ENCODE measurements around the gene MED27. TPM values are rescaled to one million over a fixed set of nuclear protein-coding genes. Genes with fewer than 3 reads are reported as not detected.

The MED27 gene
- total RNA-seq, 3 donors from 2014 or later: 13.0 to 16.3 (median 14.4) TPM

DNA sequence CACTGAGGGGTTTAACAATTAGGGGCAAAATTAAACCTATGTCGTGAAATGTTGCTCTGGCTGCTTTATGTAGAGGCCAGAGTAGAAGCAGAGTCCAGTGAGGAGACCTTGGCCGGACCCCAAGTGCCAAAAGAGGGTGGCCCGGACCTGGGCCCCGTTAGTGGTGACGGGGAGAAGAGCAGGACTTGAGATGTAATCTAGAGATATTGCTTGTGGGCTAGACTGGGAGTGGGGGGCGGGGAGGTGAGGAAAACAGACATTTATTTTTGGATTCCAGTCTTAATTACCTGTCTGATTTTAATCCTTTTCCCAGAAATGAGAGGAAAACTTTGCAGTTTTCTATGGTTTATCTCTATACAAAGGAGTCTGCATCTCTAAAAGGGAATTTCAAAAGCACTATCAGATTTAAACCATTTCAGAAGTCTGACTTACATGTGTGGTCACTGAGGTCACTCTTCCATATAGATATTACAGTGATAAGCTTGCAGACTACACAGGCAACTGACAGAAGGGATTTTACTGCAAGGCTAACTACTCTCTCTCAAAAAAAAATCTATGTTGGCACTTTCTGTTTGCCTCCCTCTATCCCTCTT, 108.1 kb downstream of the MED27 start:
- no peak for ATAC-seq
- no peak overlapping the region for H3K4me3 ChIP-seq

DNA sequence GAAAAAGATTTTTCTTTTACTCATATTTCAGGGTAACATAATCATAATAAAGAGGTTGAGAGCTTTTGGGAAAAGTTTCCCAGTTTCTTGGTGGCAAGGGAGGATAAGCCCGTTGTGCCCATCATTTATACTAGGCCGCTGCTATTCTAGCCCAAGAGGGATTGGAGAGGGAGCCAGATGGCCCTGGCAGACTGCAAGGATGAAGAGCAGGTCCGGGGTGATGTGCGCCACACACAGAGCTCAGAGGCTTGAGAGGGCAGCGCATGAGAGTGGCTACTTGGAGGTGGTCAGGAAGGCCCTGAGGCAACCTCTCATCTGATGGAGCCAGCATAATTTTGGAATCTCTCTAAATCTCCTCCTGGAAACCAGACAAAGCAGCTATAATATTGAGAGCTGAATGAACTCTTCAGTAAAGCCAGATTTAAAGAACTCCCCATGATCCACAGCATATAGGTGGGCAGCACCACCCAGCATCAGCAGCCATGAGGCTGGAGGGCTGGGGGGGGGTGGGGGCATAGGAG, 110.1 kb downstream of the MED27 start:
- no peaks in the 10 kb centered on the region for H3K36me3 ChIP-seq (ENCODE audit: low read depth)
- intact Hi-C loops (cut with DNase I, micrococcal nuclease): no loop called here
- DNase-seq (no peak), ATAC-seq (no peak)
- no peaks in the 10 kb centered on the region for H3K9me3 ChIP-seq
- H3K4me3 ChIP-seq: no peak overlapping the region
- TF ChIP-seq, protein P1, sequence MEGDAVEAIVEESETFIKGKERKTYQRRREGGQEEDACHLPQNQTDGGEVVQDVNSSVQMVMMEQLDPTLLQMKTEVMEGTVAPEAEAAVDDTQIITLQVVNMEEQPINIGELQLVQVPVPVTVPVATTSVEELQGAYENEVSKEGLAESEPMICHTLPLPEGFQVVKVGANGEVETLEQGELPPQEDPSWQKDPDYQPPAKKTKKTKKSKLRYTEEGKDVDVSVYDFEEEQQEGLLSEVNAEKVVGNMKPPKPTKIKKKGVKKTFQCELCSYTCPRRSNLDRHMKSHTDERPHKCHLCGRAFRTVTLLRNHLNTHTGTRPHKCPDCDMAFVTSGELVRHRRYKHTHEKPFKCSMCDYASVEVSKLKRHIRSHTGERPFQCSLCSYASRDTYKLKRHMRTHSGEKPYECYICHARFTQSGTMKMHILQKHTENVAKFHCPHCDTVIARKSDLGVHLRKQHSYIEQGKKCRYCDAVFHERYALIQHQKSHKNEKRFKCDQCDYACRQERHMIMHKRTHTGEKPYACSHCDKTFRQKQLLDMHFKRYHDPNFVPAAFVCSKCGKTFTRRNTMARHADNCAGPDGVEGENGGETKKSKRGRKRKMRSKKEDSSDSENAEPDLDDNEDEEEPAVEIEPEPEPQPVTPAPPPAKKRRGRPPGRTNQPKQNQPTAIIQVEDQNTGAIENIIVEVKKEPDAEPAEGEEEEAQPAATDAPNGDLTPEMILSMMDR (IDR thresholded peaks at IDR 0.05): no peak
- H3K4me1 ChIP-seq (ENCODE audit: low read depth): no peaks in the 10 kb centered on the region

More for the DNA sequence above, 108.1 kb downstream of the MED27 start:
- no peaks in the 10 kb centered on the region for H3K36me3 ChIP-seq (ENCODE audit: low read depth)
- H3K9me3 ChIP-seq: no peaks in the 10 kb centered on the region
- peaks cover 5% of the 10 kb centered on the region for H3K4me1 ChIP-seq (ENCODE audit: low read depth)
- DNase-seq: no peak
- TF ChIP-seq, protein P1 (IDR thresholded peaks at IDR 0.05): no peak
- intact Hi-C loops (cut with DNase I, micrococcal nuclease): no loop called here

DNA sequence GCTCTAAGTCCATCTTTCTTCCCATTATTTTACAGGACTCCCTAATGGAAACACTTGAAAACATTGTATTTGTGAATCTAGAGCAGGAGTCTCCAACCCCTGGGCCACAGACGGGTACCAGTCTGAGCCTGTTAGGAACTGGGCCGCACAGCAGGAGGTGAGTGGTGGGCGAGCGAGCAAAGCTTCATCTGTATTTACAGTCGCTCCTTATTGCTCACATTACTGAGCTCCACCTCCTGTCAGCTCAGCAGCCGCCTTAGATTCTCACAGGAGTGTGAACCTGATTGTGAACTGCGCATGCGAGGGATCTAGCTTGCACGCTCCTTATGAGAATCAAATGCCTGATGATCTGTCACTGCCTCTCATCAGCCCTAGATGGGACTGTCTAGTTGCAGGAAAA, 111.0 kb downstream of the MED27 start:
- TF ChIP-seq, protein P1 (IDR thresholded peaks at IDR 0.05): no peak
- DNase-seq (no peak), ATAC-seq (no peak)
- Histone ChIP-seq H3K4me3 (no peak overlapping the region), H3K4me1 (ENCODE audit: low read depth) (no peaks in the 10 kb centered on the region), H3K9me3 (no peaks in the 10 kb centered on the region), H3K36me3 (ENCODE audit: low read depth) (no peaks in the 10 kb centered on the region)
- intact Hi-C loops (cut with DNase I, micrococcal nuclease): no loop called here

DNA sequence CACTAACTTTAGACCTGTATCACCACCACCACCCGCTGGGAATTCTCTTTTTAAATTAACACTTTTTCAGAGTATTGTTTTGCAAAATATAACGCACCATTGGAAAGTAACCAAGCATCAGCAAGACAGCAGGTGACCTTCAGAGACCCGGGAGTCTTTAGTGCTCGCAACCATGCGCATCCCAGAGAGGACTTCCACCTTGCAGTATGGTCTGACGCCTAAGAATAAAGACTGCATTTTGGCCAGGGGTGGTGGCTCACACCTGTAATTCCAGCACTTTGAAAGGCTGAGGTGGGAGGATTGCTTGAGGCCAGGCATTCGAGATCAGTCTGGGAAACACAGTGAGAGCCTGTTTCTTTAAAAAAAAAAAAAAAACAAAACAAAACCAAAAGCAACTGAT, 113.8 kb downstream of the MED27 start:
- H3K4me1 ChIP-seq (ENCODE audit: low read depth): no peaks in the 10 kb centered on the region
- ATAC-seq: no peak
- H3K36me3 ChIP-seq (ENCODE audit: low read depth): no peaks in the 10 kb centered on the region
- intact Hi-C loops (cut with DNase I, micrococcal nuclease): no loop called here
- TF ChIP-seq, protein P1 (IDR thresholded peaks at IDR 0.05): no peak
- H3K9me3 ChIP-seq: no peaks in the 10 kb centered on the region
- DNase-seq: no peak
- no peak overlapping the region for H3K4me3 ChIP-seq

DNA sequence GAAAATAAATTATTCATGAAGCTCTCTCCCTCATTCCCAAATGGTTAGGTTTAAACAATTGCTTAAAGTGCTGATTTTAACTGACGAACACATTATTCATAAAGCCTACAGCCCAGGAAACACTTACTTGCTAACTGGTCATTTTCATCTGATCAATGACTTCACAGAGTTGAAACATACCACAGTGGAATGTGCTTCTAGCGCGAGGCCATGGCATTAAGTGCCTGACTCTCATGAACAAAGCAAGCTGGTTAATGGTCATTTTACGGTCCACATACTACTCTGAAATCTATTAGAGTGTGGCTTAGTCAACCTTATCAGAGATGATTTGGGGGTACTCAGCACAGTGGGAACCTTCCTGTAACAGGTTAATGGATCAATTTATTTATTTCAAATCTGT, 114.6 kb downstream of the MED27 start:
- no peaks in the 10 kb centered on the region for H3K36me3 ChIP-seq (ENCODE audit: low read depth)
- TF ChIP-seq, protein P1 (IDR thresholded peaks at IDR 0.05): no peak
- DNase-seq (no peak), ATAC-seq (no peak)
- H3K9me3 ChIP-seq: no peaks in the 10 kb centered on the region
- intact Hi-C loops (cut with DNase I, micrococcal nuclease): no loop called here
- H3K4me3 ChIP-seq: no peak overlapping the region
- H3K4me1 ChIP-seq (ENCODE audit: low read depth): no peaks in the 10 kb centered on the region

All from mucosa of descending colon (tissue), 3 donors.